HG03439 (cell line): ENCODE results near the gene IGLL5.
"Not testable (repeated sequence)": the region's sequence is repeated elsewhere in the genome, so short reads cannot be mapped to it uniquely, and the experiment has no call there.

Source experiments
- ATAC-seq: cut with Tn5 transposase; IDR thresholded peaks from one replicate; pipeline ENCODE4 v1.9.1; 2021; ENCODE audit warnings: mild to moderate bottlenecking, moderate library complexity; ENCODE audit not compliant: unreplicated experiment

IGLL5 gene

DNA sequence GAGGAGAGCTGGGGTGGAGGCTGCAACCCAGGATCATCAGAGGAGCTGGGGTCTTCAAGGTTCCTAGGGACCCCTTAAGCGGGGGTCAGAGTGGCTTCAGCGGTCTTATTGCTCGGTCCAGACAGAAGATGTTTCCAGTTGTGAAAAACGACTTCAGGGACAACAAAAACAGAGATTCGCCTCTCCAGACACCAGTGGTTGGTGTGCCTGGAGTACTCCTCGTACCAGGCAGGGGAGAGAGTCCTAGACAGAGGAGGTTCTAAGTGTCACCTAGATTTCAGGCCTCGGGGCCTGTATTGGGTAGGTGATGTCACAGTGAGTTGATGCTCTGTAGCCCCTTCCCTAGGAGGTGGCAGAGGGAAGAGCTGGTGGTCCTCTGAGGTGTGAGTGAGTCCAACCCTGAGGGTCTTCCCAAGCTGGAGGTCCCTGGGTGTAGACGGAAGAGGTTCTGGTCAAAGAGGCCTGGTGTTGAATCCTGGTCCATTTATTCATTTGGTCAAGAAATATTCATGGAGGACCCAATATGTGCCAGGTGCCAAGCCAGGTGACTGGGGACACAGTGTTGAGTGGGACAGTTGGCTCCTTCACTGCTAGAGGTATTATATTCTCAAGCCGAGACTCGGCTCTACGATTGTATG, 4.4 kb upstream of the IGLL5 start:
- ATAC-seq: no peak

DNA sequence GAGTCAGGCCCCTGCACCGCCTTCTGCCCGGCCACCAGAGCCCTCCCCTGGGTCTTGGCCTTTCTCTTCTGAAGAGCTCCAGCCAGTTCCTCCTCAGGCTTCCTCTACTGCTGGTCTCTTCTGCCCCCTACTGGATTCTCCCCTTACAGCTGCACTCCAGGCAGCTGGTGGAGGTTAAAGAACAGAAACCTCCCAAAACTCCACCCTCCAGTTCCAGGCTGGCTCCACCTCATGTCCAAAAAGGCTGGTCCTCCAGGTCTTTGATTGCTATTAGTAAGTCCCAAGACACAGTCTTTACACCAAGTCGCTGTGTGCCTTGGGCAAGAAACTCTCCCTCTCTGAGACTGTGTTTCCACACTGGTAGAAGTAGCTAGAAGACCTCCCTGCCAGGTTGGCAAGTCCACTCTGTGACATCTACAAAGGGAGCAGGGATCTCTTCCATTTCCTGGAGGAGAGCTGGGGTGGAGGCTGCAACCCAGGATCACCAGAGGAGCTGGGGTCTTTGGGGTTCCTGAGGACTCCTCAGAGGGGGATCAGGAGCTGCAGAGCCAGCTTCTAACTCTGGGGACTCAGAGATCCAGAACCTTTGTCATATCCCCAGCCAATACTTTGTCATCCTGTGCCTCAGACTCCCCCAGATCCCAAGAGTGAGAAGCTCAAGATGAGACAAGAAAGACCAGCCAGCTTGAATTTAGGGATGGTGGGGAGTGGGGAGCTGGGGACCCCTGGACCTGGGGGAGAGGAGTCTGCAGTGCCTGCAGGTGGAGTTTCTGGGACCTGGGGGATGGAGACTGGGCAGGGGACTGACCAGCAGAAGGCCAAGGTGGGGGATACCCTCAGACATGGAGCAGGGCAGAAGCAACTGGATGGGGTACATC, 3.4 kb upstream of the IGLL5 start:
- ATAC-seq: no peak

DNA sequence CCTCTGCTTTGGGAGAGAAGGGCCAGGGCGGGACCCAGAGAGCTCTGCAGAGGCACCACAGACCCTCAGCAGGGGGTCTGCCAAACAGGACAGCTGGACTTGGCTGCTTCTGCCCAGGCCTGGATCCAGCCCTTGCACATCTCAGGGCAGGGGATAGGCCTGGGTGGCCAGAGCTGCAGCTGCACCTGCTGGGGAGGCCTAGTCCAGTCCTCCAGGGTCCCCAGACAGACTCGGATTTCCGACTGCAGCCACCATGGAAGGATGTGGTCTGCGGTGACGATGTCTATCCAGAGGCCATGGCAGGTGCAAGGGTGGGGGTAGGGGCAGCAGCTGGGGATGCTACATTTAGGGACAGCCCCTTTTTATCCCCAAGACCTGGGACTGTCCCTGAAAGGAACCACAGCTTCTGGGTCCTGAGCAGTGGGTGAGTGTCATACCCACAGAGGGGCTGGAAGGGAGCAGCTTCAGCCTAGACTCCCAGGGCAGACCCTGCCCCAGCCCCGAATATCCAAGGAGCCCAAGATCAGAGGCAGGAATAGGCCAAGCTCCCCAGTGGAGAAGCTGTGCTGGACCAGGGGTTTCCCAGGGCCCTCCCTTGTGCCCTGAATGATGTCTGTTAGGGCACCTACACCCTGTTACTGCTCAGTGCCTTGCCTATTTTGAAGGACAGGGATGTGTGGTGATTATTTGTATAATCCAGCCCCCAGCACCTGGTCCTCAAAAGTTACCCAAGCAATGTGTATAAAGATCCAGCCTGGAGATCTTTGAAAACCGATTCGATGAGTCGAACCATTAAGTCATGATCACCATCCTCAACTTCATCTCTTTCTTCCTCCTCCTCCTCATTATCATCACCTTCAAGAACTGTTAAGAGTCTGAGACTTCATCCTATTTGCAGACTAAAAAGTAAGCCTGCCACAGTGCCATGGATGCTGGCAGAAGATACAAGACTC, 2.5 kb upstream of the IGLL5 start:
- peak; percentile 66 for ATAC-seq

DNA sequence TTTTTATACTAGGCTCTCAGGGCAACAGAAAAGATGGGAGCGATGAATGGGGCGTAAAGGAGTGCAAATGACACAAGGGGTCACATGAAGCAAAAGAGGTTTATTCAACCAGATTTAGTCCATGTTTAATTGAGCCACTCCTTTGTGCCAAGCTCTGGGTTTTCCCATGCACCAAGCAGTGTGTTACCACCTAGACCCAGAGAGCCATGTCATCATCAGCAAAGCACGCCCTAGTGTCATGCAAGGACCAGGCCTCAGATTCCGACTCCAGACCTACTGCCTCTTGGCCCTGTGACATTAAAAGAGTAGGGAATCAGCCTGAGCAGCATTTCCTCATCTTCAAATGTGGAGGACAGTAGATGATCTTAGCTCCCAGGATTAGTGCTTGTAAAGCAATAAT, 1.1 kb upstream of the IGLL5 start:
- ATAC-seq: no peak

DNA sequence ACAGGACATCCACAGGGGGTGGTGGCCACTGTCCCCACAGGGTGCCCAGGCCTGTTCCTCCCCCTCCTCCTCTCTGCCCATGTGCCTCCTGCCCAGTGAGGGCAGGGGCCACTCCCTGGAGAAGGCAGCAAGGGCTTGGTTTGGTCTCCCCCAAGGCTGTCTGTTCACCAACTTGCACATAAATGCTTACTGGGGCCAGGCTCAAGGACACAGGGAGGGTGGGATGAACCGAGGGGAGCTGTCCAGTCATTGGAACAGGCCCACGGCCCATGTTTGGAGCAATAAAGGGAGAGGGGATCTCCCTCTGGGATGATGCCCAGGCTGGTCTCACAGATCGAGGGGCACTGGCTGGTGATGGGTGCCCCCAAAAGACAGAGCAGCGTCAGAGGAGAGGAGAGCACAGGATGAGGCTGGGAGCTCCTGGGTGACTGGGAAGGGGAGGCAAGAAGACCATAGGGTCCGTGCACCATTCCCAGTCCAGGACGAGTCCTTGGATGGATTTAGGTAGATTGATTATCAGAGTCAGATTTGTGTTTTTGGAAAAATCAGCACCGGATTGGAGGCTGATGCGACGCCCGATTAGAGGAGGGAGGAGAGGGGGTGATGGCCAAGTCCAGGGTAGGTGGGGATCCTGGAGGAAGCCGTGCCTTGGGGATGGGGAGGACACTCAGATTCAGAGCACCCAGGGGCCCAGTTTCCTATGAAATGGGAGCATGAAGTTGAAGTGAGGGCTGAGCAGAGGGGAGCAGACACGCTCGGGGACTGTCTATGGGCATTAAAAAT, 1.1 kb downstream of the IGLL5 start:
- no peak for ATAC-seq

DNA sequence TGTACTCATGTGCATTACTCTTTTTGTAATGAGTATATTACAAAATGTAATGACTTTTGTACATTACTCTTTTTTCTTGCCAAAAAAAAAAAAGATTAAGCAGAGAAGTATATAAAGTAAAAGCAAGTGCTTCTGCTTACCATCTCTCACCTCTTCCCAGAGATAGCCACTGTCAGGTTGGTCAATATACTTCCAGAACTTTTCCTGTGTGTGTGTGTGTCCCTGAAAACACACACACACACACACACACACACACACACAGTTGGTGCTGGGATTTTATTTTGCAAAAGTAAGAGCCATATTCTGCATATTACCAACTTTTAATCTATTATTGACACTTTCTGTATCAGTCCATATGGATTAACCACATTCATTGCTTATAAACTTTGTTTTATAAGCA, 2.5 kb downstream of the IGLL5 start:
- no peak for ATAC-seq

DNA sequence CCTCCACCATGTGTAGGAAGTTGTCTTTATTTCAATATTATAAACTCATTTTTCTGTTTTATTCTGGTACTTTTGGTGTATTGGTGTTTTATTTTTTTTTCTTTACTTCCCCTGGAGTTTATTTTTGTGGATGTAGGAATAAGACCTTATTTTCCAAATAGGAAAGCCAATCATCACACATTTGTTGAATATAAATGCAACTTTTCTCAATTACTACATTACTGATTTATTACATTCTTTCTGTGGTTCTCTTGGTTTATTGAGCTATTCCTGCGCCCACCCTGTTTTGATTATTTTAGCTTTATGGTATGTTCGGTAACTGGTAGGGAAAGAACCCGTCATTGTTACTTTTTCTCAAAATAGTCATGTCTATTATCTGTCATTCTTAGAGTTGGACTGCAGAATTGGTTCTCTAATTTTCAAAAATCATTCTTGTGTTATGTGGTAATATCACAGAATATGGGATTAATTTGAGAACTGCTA, 3.6 kb downstream of the IGLL5 start:
- ATAC-seq: no peak

- ATAC-seq: no peak
These were observed 4.8 kb downstream of the IGLL5 start for GRCh38 chr22:22892096-22893052.

- ATAC-seq: no peak
These were observed 5.6 kb downstream of the IGLL5 start for GRCh38 chr22:22893077-22893805.

DNA sequence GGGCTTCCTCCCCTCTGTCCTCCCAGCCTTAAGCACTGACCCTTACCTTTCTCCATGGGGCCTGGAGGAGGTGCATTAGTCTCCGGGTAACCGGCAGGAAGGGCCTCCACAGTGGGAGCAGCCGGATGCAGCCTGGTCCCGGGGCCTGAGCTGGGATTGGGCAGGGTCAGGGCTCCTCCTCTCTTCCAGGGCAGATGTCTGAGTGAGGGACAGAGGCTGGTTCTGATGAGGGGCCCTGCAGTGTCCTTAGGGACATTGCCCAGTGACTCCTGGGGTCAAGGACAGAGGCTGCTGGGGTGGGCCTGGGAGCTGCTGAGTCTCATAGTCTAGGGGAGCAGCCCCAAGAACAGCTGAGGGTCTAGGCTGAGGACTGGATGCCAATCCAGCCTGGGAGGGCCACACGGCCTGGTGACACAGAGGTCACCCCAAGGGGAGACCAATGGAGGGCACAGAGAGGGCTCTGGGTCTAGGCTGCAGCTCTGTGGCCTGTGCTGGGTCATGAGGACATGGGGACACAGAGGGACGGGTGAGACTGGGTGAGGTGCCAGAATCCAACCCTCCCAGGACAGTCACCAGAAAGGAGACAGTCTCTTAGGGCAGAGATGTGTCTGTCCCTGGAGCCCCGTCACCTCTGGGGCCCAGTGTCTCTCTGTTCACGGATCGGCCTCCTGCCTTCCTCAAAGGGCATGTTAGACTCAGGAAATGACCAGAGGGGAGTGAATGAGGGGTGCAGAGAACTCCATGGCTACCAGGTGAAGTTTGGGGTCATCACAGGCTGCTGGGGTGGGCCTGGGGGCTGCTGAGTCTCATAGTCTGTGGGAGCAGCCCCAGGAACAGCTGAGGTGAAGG, 6.5 kb downstream of the IGLL5 start:
- ATAC-seq: no peak

- ATAC-seq: no peak
These were observed 7.4 kb downstream of the IGLL5 start for GRCh38 chr22:22894740-22895731.

GRCh38 chr22:22895776-22896445, 8.3 kb downstream of the IGLL5 start:
- no peak for ATAC-seq

- no peak for ATAC-seq
These were observed 9.0 kb downstream of the IGLL5 start for GRCh38 chr22:22896601-22897000.

DNA sequence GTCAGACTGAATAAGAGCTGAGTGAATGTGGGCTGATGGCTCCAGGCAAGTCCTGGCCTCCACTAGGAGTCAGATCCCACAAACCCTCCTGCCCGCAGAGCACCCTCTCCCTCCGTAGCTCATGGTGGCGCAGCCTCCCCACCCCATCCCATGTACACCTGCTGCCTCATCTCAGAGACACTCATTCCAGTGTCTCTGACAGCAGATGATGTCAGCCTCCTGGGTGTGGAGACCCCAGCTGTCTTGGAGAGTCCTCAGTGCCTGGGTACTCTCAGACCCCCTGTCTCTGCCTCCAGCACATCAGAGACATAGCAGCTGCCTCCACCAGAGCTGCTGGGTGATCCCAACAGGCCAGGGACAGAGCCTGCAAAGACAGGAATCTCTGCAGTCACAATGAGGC, 9.5 kb downstream of the IGLL5 start:
- no peak for ATAC-seq

GRCh38 chr22:22897947-22898346, 10.3 kb downstream of the IGLL5 start:
- no peak for ATAC-seq

GRCh38 chr22:22898411-22898950, 10.9 kb downstream of the IGLL5 start:
- ATAC-seq: not testable (repeated sequence)
